Activated naive CD8-positive, alpha-beta T cell treated with anti-CD3 and anti-CD28 coated beads, Interleukin-2, amount 50 U/mL, for 24 hours (primary cell): Measurements from ENCODE around the gene HLTF.

Source experiments
- ATAC-seq: fragments of 150-1000 bp; cut with Tn5 transposase; one replicate; pipeline ENCODE4 v1.10.0; 2021
- DNase-seq: peaks from one replicate; pipeline ENCODE4 v3.0.0; 2021
- H3K27ac Mint-ChIP-seq: one replicate; pipeline ENCODE4 v1.8.0; 2021; ENCODE audit warnings: mild to moderate bottlenecking, mixed read lengths
- H3K27me3 Mint-ChIP-seq: one replicate; pipeline ENCODE4 v1.8.0; 2021; ENCODE audit warnings: mixed read lengths
- H3K36me3 Mint-ChIP-seq: one replicate; pipeline ENCODE4 v1.8.0; 2021; ENCODE audit warnings: low read depth, mixed read lengths
- H3K4me1 Mint-ChIP-seq: one replicate; pipeline ENCODE4 v1.8.0; 2021; ENCODE audit warnings: mixed read lengths
- H3K4me3 Mint-ChIP-seq: one replicate; pipeline ENCODE4 v1.8.0; 2021; ENCODE audit warnings: mild to moderate bottlenecking, moderate library complexity, mixed read lengths
- H3K9me3 Mint-ChIP-seq: one replicate; pipeline ENCODE4 v1.8.0; 2021; ENCODE audit warnings: mixed read lengths

Gene HLTF

DNA sequence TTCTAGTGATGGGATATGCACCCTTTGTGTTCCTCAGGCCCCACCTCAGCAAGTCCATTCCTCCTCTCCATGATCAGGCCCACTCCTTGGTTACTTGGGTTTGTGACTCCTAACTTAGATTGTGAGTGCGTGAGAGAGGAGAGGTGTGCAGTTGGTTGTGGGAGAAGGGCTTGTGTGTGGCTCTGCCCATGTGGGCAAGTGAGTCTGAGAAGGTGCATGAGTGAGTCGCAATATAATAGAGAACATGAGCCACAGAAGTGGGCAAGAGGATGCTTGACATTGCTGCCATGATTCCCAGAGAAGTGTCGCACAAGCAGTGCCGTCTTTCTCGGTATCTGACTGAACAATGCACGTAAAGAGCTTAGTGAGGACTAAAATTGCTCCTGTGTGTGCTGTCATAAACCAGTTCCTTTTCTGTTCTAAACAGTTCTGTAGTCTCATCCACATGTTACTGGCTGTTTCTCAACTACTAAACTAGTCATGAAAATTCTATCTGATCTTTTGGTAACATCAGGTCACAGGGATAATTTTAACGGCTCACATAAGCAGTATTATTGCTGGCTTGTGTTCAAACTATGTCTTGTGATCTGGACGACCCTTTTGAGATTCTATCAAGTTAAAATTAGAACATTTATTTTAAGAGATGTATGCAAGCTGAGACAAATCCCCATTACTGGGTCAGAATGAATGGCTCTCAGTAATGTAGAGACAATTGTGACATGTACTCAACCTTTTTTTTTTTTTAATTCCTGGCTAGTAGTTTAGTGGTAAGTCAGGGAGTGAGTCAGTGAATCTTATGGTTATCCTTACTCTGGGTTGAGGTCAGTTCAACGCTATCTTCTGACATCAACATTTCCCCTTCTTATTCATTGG is 69.4 kb downstream of the HLTF start:
- H3K36me3 Mint-ChIP-seq: peaks cover 26% of the 10 kb centered on the region
- peaks cover 16% of the 10 kb centered on the region for H3K4me1 Mint-ChIP-seq
- DNase-seq: no peak
- no peaks in the 10 kb centered on the region for H3K9me3 Mint-ChIP-seq
- H3K27ac Mint-ChIP-seq: no peak overlapping the region
- H3K27me3 Mint-ChIP-seq: no peaks in the 10 kb centered on the region
- ATAC-seq: peak; percentile 53
- no peak overlapping the region for H3K4me3 Mint-ChIP-seq

DNA sequence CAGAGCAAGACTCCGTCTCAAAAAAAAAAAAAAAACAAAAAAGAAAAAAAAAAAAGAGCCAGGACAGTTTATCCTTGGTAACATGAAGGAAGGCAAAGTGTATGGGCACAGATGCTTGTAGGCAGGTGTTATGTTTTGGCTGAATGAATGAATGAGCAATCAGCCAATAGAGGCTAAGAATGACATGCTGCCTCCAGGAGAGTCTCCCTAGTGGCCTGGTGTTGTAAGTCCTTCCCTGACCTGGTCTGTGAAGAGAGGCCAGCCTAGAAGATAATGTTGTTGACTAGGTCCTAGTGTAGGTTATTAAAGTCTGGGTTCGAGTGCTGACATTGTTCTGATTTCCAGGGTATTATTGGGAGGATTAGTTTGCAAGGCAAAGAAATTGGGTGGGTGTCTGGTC is 70.1 kb downstream of the HLTF start:
- Mint-ChIP-seq H3K9me3 (no peaks in the 10 kb centered on the region), H3K27me3 (no peaks in the 10 kb centered on the region), H3K27ac (no peak overlapping the region), H3K4me1 (peaks cover 16% of the 10 kb centered on the region), H3K36me3 (peaks cover 29% of the 10 kb centered on the region), H3K4me3 (no peak overlapping the region)
- DNase-seq (no peak), ATAC-seq (no peak)

DNA sequence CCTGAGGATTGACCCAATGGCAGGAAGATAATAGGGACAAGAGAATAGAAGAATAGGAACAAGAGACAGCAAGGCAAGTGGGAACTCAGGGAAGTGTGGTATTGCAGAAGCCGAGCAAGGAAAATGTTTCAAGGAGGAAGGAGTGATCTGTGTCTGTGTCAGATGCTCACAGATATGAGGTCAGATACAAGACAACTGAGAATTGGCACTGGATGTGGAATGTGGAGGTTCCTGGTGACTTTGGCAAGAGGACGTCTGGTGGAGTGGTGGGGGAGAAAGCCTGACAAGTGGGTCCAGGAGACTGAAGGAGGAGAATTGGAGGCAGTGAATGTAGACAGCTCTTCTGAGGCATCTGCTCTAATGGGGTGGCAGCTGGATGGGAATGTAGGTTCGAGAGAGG is 70.9 kb downstream of the HLTF start:
- no peaks in the 10 kb centered on the region for H3K9me3 Mint-ChIP-seq
- no peak overlapping the region for H3K27ac Mint-ChIP-seq
- no peaks in the 10 kb centered on the region for H3K27me3 Mint-ChIP-seq
- no peak overlapping the region for H3K4me3 Mint-ChIP-seq
- ATAC-seq (no peak), DNase-seq (no peak)
- peaks cover 13% of the 10 kb centered on the region for H3K4me1 Mint-ChIP-seq
- H3K36me3 Mint-ChIP-seq: peaks cover 35% of the 10 kb centered on the region

GRCh38 chr3:149013726-149014125 is 72.6 kb downstream of the HLTF start:
- H3K4me1 Mint-ChIP-seq: peaks cover 17% of the 10 kb centered on the region
- no peak for ATAC-seq
- H3K9me3 Mint-ChIP-seq: no peaks in the 10 kb centered on the region
- H3K4me3 Mint-ChIP-seq: no peak overlapping the region
- DNase-seq: no peak
- H3K27me3 Mint-ChIP-seq: no peaks in the 10 kb centered on the region
- peaks cover 42% of the 10 kb centered on the region for H3K36me3 Mint-ChIP-seq
- no peak overlapping the region for H3K27ac Mint-ChIP-seq

DNA sequence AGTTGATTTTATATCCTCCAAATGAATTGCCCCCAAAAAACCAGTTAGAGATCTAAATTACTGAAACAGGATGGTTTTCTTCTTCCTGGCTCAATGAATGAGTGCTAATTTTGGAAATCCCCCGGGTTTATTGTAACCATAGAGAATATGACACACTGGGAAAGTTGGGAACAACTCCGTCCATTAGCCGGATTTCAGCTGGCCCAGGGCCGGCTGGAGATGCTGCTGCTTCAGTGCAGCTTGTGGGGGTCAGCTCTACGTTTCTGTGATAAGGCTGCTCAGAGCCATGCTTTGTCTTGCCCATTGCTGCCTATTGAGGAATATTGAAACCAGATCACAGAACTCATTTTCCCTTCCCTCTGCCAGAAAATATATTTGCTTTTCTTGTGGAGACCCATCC is 74.7 kb downstream of the HLTF start:
- Mint-ChIP-seq H3K27me3 (no peaks in the 10 kb centered on the region), H3K4me3 (no peak overlapping the region), H3K27ac (no peak overlapping the region), H3K36me3 (peaks cover 49% of the 10 kb centered on the region), H3K9me3 (no peaks in the 10 kb centered on the region), H3K4me1 (peaks cover 14% of the 10 kb centered on the region)
- no peak for ATAC-seq
- no peak for DNase-seq

GRCh38 chr3:149010966-149011365 is 75.4 kb downstream of the HLTF start:
- no peak for ATAC-seq
- H3K36me3 Mint-ChIP-seq: peaks cover 49% of the 10 kb centered on the region
- H3K9me3 Mint-ChIP-seq: no peaks in the 10 kb centered on the region
- peaks cover 13% of the 10 kb centered on the region for H3K4me1 Mint-ChIP-seq
- H3K4me3 Mint-ChIP-seq: no peak overlapping the region
- H3K27ac Mint-ChIP-seq: peak overlapping the region; percentile 3
- no peak for DNase-seq
- no peaks in the 10 kb centered on the region for H3K27me3 Mint-ChIP-seq

DNA sequence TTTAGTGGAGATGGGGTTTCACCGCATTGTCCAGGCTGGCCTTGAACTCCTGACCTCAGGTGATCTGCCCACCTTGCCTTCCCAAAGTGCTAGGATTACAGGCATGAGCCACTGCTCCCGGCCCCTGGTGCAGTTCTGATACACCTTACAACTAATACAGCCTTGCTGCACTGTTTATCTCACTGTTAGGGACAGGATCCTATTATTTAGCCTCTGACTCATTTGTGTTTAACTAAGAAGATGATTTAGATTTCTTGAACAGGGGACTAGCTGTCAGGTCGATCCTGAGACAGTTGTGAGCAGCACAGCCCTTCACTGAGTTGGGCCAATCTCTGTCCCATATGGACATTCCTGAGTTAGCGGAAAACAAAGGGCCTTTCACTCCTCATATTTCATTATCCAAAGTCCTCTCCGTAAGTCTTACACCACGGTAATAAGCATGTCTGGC is 75.8 kb downstream of the HLTF start:
- peaks cover 49% of the 10 kb centered on the region for H3K36me3 Mint-ChIP-seq
- H3K4me3 Mint-ChIP-seq: no peak overlapping the region
- H3K27me3 Mint-ChIP-seq: no peaks in the 10 kb centered on the region
- no peak for ATAC-seq
- peak overlapping the region; percentile 3 for H3K27ac Mint-ChIP-seq
- peaks cover 13% of the 10 kb centered on the region for H3K4me1 Mint-ChIP-seq
- H3K9me3 Mint-ChIP-seq: no peaks in the 10 kb centered on the region
- DNase-seq: no peak

DNA sequence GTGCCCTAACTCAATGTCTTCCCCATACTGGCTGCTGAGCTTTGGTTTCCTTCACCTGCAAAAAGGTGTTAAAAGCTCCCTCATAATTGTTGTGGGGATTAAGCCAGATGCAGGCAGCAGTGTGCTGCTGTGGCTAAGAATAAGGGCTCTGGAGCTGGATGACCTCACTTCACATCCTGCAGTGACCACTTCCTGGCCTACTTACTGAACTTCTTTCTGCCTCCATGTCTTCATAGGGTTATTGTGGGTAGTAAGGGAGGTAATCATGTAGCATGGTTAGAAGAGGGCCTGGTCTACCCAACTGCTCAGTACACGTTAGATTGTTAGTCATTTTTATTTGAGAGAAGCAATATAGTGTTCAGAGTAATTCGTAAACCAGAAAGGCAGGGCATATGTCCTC is 76.6 kb downstream of the HLTF start:
- no peak for DNase-seq
- no peaks in the 10 kb centered on the region for H3K27me3 Mint-ChIP-seq
- peaks cover 13% of the 10 kb centered on the region for H3K4me1 Mint-ChIP-seq
- peak overlapping the region; percentile 33 for H3K27ac Mint-ChIP-seq
- H3K4me3 Mint-ChIP-seq: no peak overlapping the region
- peaks cover 42% of the 10 kb centered on the region for H3K36me3 Mint-ChIP-seq
- H3K9me3 Mint-ChIP-seq: no peaks in the 10 kb centered on the region
- ATAC-seq: peak; percentile 91

GRCh38 chr3:149007567-149008257 is 78.6 kb downstream of the HLTF start:
- H3K27me3 Mint-ChIP-seq: no peaks in the 10 kb centered on the region
- H3K4me3 Mint-ChIP-seq: no peak overlapping the region
- H3K4me1 Mint-ChIP-seq: peaks cover 18% of the 10 kb centered on the region
- H3K9me3 Mint-ChIP-seq: no peaks in the 10 kb centered on the region
- ATAC-seq (no peak), DNase-seq (no peak)
- no peak overlapping the region for H3K27ac Mint-ChIP-seq
- peaks cover 35% of the 10 kb centered on the region for H3K36me3 Mint-ChIP-seq

DNA sequence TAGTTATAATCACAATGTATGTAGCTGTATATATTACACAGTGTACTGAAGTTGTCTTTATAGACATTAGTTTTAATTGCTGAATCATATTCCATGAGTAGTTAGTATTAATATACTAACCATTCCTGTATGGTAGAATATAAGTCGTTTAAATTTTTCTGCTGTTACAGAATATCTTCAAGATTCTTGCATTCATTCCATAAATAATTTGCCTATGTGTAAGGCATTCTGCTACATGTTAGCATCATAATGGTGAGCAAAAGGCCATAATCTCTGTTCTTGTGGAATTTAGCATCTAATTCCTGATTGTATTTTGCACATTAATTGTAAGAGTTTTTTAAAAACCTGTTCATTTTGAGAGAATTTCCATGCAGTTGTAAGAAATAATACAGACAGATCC is 80.9 kb downstream of the HLTF start:
- Mint-ChIP-seq H3K4me1 (peaks cover 13% of the 10 kb centered on the region), H3K9me3 (no peaks in the 10 kb centered on the region), H3K36me3 (peaks cover 26% of the 10 kb centered on the region), H3K27ac (no peak overlapping the region), H3K4me3 (no peak overlapping the region), H3K27me3 (no peaks in the 10 kb centered on the region)
- DNase-seq (no peak), ATAC-seq (no peak)

GRCh38 chr3:149004622-149005021 is 81.7 kb downstream of the HLTF start:
- H3K27ac Mint-ChIP-seq: no peak overlapping the region
- H3K27me3 Mint-ChIP-seq: no peaks in the 10 kb centered on the region
- ATAC-seq: no peak
- H3K36me3 Mint-ChIP-seq: peaks cover 30% of the 10 kb centered on the region
- peaks cover 15% of the 10 kb centered on the region for H3K4me1 Mint-ChIP-seq
- DNase-seq: no peak
- no peak overlapping the region for H3K4me3 Mint-ChIP-seq
- no peaks in the 10 kb centered on the region for H3K9me3 Mint-ChIP-seq

DNA sequence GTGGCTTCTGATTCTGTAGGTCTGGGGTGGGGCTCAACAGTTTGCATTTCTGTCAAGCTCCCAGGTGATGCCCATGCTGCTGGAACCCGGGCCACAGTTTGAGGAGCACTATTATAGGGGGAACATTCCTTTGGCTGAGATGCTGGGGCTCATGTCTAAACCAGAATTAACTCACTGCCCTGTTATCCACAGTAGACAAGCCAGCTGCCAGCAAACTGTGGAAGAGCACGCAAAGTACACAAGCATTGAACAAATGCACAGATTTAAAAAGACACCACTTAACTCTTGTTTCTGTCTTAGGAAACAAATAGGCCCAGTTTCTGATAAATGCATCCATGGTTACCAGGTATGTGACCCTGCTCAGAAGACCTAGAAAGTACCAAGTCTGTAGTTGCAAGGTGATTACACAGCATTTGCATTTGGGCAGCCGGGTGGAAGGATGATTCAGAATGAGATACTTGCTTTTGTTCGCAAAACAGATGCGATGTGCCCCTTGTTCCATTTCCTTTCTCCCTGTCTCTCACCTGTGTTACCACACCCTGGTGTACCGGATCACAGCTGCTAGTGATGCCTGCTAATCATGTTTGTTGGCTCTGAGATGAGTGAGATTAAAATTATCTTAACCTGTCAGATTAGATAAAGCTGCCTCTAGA is 82.6 kb downstream of the HLTF start:
- Mint-ChIP-seq H3K36me3 (peaks cover 28% of the 10 kb centered on the region), H3K4me1 (peaks cover 18% of the 10 kb centered on the region), H3K4me3 (no peak overlapping the region), H3K27ac (no peak overlapping the region), H3K27me3 (no peaks in the 10 kb centered on the region), H3K9me3 (no peaks in the 10 kb centered on the region)
- DNase-seq (no peak), ATAC-seq (no peak)

GRCh38 chr3:149001727-149002126 is 84.6 kb downstream of the HLTF start:
- no peak overlapping the region for H3K27ac Mint-ChIP-seq
- H3K27me3 Mint-ChIP-seq: no peaks in the 10 kb centered on the region
- no peaks in the 10 kb centered on the region for H3K9me3 Mint-ChIP-seq
- peaks cover 24% of the 10 kb centered on the region for H3K4me1 Mint-ChIP-seq
- DNase-seq (no peak), ATAC-seq (no peak)
- peaks cover 23% of the 10 kb centered on the region for H3K36me3 Mint-ChIP-seq
- H3K4me3 Mint-ChIP-seq: no peak overlapping the region

- Mint-ChIP-seq H3K27ac (peak overlapping the region; percentile 18), H3K9me3 (no peaks in the 10 kb centered on the region), H3K4me3 (no peak overlapping the region), H3K4me1 (peaks cover 24% of the 10 kb centered on the region), H3K27me3 (no peaks in the 10 kb centered on the region), H3K36me3 (peaks cover 30% of the 10 kb centered on the region)
- DNase-seq (no peak), ATAC-seq (no peak)
These were observed 86.1 kb downstream of the HLTF start for GRCh38 chr3:149000206-149000745.
